Erythroblast (primary cell): ENCODE data around the gene WASHC1.
"Not testable (repeated sequence)": the region's sequence is repeated elsewhere in the genome, so short reads cannot be mapped to it uniquely, and the experiment has no call there.

Experiments
- GATA1 ChIP-seq: IDR thresholded peaks from 2 replicates; pipeline ENCODE4 v1.6.1; 2011; ENCODE audit warnings: low read depth, mild to moderate bottlenecking, control low read depth, low read length, moderate library complexity
- POLR2A ChIP-seq: IDR thresholded peaks from 2 replicates; pipeline ENCODE4 v1.6.1; 2011; ENCODE audit warnings: mild to moderate bottlenecking, low read length

DNA sequence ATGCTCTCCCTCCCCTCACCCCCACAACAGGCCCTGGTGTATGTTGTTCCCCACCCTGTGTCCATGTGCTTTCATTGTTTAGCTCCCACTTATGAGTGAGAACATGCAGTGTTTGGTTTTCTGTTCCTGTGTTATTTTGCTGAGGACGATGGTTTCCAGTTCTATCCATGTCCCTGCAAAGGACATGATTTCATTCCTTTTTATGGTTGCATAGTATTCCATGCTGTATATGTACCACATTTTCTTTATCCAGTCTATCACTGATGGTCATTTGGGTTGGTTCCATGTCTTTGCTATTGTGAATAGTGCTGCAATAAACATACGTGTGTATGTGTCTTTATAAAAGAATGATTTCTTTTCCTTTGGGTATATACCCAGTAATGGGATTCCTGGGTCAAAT, 12.6 kb upstream of the WASHC1 start:
- not testable (repeated sequence) for TF ChIP-seq GATA1, POLR2A
